Gastrocnemius medialis (tissue), 4 donors: ENCODE results near the gene NLGN4X.

Experiments used
- POLR2A ChIP-seq, 2 donors: fragments of 450-650 bp; IDR thresholded peaks; one replicate each; pipeline ENCODE4 v1.6.1; 2017; ENCODE audit warnings: antibody characterized with exemption in 2 of 2, mild to moderate bottlenecking in 2 of 2, moderate library complexity in 2 of 2
- TF ChIP-seq, protein P1 (sequence below), 5 experiments: fragments of 450-650 bp in 3 of 5; fragments of 200-600 bp in 2 of 5; sonication (generic) in 2 of 5; IDR thresholded peaks in 4 of 5; conservative IDR thresholded peaks in 1 of 5; 1 replicate in 4 of 5; 2 replicates in 1 of 5; pipeline ENCODE4 v1.5.1; 2016 to 2019; ENCODE audit warnings: antibody characterized with exemption in 5 of 5, mild to moderate bottlenecking in 3 of 5, moderate library complexity in 3 of 5

DNA sequence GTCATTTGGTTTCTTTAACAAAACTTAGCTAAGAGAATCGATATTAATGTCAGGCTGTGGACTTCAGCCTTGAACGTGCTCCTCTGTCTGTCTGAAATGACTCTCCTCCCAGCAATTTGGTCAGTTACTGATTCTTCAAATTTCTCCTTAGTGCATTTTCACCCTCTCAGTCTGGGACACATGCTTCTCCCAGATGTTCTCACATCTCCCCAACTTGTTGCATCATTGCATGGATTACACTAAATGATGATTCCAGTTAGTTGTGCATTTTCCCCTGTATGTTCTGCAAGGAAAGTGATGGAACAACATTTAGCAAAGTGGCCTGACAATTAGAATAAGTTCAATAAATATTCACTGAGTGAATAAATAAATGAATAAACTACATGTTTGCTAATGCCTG lies 94.4 kb downstream of the NLGN4X start:
- TF ChIP-seq, protein P1, sequence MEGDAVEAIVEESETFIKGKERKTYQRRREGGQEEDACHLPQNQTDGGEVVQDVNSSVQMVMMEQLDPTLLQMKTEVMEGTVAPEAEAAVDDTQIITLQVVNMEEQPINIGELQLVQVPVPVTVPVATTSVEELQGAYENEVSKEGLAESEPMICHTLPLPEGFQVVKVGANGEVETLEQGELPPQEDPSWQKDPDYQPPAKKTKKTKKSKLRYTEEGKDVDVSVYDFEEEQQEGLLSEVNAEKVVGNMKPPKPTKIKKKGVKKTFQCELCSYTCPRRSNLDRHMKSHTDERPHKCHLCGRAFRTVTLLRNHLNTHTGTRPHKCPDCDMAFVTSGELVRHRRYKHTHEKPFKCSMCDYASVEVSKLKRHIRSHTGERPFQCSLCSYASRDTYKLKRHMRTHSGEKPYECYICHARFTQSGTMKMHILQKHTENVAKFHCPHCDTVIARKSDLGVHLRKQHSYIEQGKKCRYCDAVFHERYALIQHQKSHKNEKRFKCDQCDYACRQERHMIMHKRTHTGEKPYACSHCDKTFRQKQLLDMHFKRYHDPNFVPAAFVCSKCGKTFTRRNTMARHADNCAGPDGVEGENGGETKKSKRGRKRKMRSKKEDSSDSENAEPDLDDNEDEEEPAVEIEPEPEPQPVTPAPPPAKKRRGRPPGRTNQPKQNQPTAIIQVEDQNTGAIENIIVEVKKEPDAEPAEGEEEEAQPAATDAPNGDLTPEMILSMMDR (IDR thresholded peaks at IDR 0.05 in 4 of 5, conservative IDR thresholded peaks at IDR 0.05 in 1 of 5) = no peak
- no peak for TF ChIP-seq POLR2A (IDR thresholded peaks at IDR 0.05)
